Neural progenitor cell (in vitro differentiated cells): ENCODE results near the gene GLS. TPM values are rescaled to one million over a fixed set of nuclear protein-coding genes. Genes with fewer than 3 reads are reported as not detected.

Experiments used
- DNase-seq: peaks from one replicate; pipeline ENCODE4 v3.0.0-alpha.2; 2016; ENCODE audit warnings: low spot score
- H2AFZ ChIP-seq: fragments of 200-600 bp; sonication (generic); replicated peaks from 2 replicates; pipeline ENCODE4 v1.6.1; 2016; ENCODE audit warnings: antibody characterized with exemption
- H3F3A ChIP-seq: fragments of 200-600 bp; sonication (generic); 2 replicates; pipeline ENCODE4 v1.6.1; 2016; ENCODE audit warnings: antibody characterized with exemption, low read depth
- H3K27ac ChIP-seq: fragments of 200-600 bp; sonication (generic); 2 replicates; pipeline ENCODE4 v1.5.1; 2016; ENCODE audit warnings: mild to moderate bottlenecking
- H3K27me3 ChIP-seq: fragments of 200-600 bp; sonication (generic); 2 replicates; pipeline ENCODE4 v1.6.1; 2016; ENCODE audit warnings: mild to moderate bottlenecking, moderate library complexity
- H3K36me3 ChIP-seq: fragments of 200-600 bp; sonication (generic); 2 replicates; pipeline ENCODE4 v1.5.1; 2016
- H3K4me1 ChIP-seq: fragments of 200-600 bp; sonication (generic); 2 replicates; pipeline ENCODE4 v1.6.1; 2016; ENCODE audit warnings: mixed run types
- H3K4me2 ChIP-seq: fragments of 200-600 bp; sonication (generic); 2 replicates; pipeline ENCODE4 v1.6.1; 2016
- H3K4me3 ChIP-seq: fragments of 200-600 bp; sonication (generic); 2 replicates; pipeline ENCODE4 v1.5.1; 2016
- H3K79me2 ChIP-seq: fragments of 200-600 bp; sonication (generic); 2 replicates; pipeline ENCODE4 v1.6.1; 2016; ENCODE audit warnings: low read depth
- H3K9ac ChIP-seq: fragments of 200-600 bp; sonication (generic); 2 replicates; pipeline ENCODE4 v1.6.1; 2016
- H3K9me3 ChIP-seq: fragments of 200-600 bp; sonication (generic); 2 replicates; pipeline ENCODE4 v1.5.1; 2016; ENCODE audit warnings: low read depth
- H4K20me1 ChIP-seq: fragments of 200-600 bp; sonication (generic); 2 replicates; pipeline ENCODE4 v1.6.1; 2016; ENCODE audit warnings: low read depth
- H3K27ac Mint-ChIP-seq: 3 replicates; pipeline ENCODE4 v1.8.0; 2021; ENCODE audit warnings: mixed read lengths
- H3K27me3 Mint-ChIP-seq: 2 replicates; pipeline ENCODE4 v1.8.0; 2022; ENCODE audit warnings: low read depth, mild to moderate bottlenecking, inconsistent platforms, moderate library complexity, mixed read lengths; ENCODE audit not compliant: insufficient read depth
- H3K36me3 Mint-ChIP-seq: 3 replicates; pipeline ENCODE4 v1.8.0; 2021; ENCODE audit warnings: mixed read lengths
- H3K4me1 Mint-ChIP-seq: 3 replicates; pipeline ENCODE4 v1.8.0; 2021; ENCODE audit warnings: mixed read lengths
- H3K4me3 Mint-ChIP-seq: 3 replicates; pipeline ENCODE4 v1.8.0; 2021; ENCODE audit warnings: mild to moderate bottlenecking, moderate library complexity, mixed read lengths
- H3K9me3 Mint-ChIP-seq: 3 replicates; pipeline ENCODE4 v1.8.0; 2020; ENCODE audit warnings: mixed read lengths
- CTCF ChIP-seq: fragments of 200-600 bp; sonication (generic); IDR thresholded peaks from 2 replicates; pipeline ENCODE4 v1.5.1; 2017; ENCODE audit warnings: antibody characterized with exemption, mild to moderate bottlenecking
- EZH2 ChIP-seq: fragments of 200-600 bp; sonication (generic); IDR thresholded peaks from 2 replicates; pipeline ENCODE4 v1.6.1; 2017; ENCODE audit warnings: antibody characterized with exemption, mild to moderate bottlenecking, moderate library complexity
- EZH2phosphoT487 ChIP-seq: fragments of 200-600 bp; sonication (generic); IDR thresholded peaks from 2 replicates; pipeline ENCODE4 v1.6.1; 2017; ENCODE audit warnings: antibody characterized with exemption
- total RNA-seq: library from RNA; depleted of rRNA; stranded (reverse); fragments of >200 nt; gene quantifications from 2 replicates; pipeline ENCODE4 v1.2.3, GENCODE V29; 2015; ENCODE audit warnings: low replicate concordance

GLS gene
- total RNA-seq, 1 donor from 2014 or later, result 54.0 TPM

- H3K4me1 ChIP-seq, result no peaks in the 10 kb centered on the region
- H3K4me2 ChIP-seq, result no peak overlapping the region
- Mint-ChIP-seq H3K4me3 (no peak overlapping the region), H3K27ac (no peak overlapping the region), H3K27me3 (no peaks in the 10 kb centered on the region), H3K9me3 (no peaks in the 10 kb centered on the region), H3K36me3 (peaks cover 1% of the 10 kb centered on the region), H3K4me1 (no peaks in the 10 kb centered on the region)
- no peaks in the 10 kb centered on the region for H4K20me1 ChIP-seq
- no peaks in the 10 kb centered on the region for H3F3A ChIP-seq
- H3K27me3 ChIP-seq, result no peaks in the 10 kb centered on the region
- no peak overlapping the region for H2AFZ ChIP-seq
- TF ChIP-seq CTCF (no peak), EZH2 (no peak), EZH2phosphoT487 (no peak)
- H3K36me3 ChIP-seq, result peaks cover 9% of the 10 kb centered on the region
- H3K79me2 ChIP-seq, result no peaks in the 10 kb centered on the region
- no peak for DNase-seq
- no peaks in the 10 kb centered on the region for H3K9me3 ChIP-seq
- no peak overlapping the region for H3K4me3 ChIP-seq
- H3K27ac ChIP-seq, result no peak overlapping the region
- no peak overlapping the region for H3K9ac ChIP-seq
Measured at GRCh38 chr2:190910341-190911136, 29.9 kb downstream of the GLS start.

GRCh38 chr2:190911813-190912212 is 31.2 kb downstream of the GLS start:
- no peaks in the 10 kb centered on the region for H3K79me2 ChIP-seq

GRCh38 chr2:190912726-190913125 is 32.1 kb downstream of the GLS start:
- no peak overlapping the region for H3K4me3 ChIP-seq
- peaks cover 9% of the 10 kb centered on the region for H3K36me3 ChIP-seq
- no peak overlapping the region for H3K4me2 ChIP-seq
- no peaks in the 10 kb centered on the region for H3F3A ChIP-seq
- DNase-seq, result no peak
- H3K27ac Mint-ChIP-seq, result no peak overlapping the region
- no peaks in the 10 kb centered on the region for H3K27me3 ChIP-seq
- H3K27me3 Mint-ChIP-seq, result no peaks in the 10 kb centered on the region
- no peaks in the 10 kb centered on the region for H3K9me3 Mint-ChIP-seq
- H4K20me1 ChIP-seq, result no peaks in the 10 kb centered on the region
- H2AFZ ChIP-seq, result no peak overlapping the region
- H3K4me3 Mint-ChIP-seq, result no peak overlapping the region
- peaks cover 8% of the 10 kb centered on the region for H3K36me3 Mint-ChIP-seq
- no peaks in the 10 kb centered on the region for H3K4me1 ChIP-seq
- no peak for TF ChIP-seq EZH2phosphoT487
- no peak for TF ChIP-seq CTCF
- TF ChIP-seq EZH2, result no peak
- H3K27ac ChIP-seq, result no peak overlapping the region
- no peak overlapping the region for H3K9ac ChIP-seq
- H3K9me3 ChIP-seq, result no peaks in the 10 kb centered on the region
- no peaks in the 10 kb centered on the region for H3K79me2 ChIP-seq
- H3K4me1 Mint-ChIP-seq, result no peaks in the 10 kb centered on the region

More at GRCh38 chr2:190911813-190912212, 31.2 kb downstream of the GLS start:
- Histone ChIP-seq H3K9ac (no peak overlapping the region), H3F3A (no peaks in the 10 kb centered on the region), H3K36me3 (peaks cover 9% of the 10 kb centered on the region), H3K27me3 (no peaks in the 10 kb centered on the region), H3K9me3 (no peaks in the 10 kb centered on the region), H3K4me3 (no peak overlapping the region), H3K4me1 (no peaks in the 10 kb centered on the region), H4K20me1 (no peaks in the 10 kb centered on the region), H2AFZ (no peak overlapping the region), H3K4me2 (no peak overlapping the region), H3K27ac (no peak overlapping the region)
- H3K36me3 Mint-ChIP-seq, result peaks cover 2% of the 10 kb centered on the region
- H3K9me3 Mint-ChIP-seq, result no peaks in the 10 kb centered on the region
- no peak for TF ChIP-seq EZH2phosphoT487
- no peak for TF ChIP-seq CTCF
- no peak for TF ChIP-seq EZH2
- H3K4me1 Mint-ChIP-seq, result no peaks in the 10 kb centered on the region
- no peaks in the 10 kb centered on the region for H3K27me3 Mint-ChIP-seq
- H3K27ac Mint-ChIP-seq, result no peak overlapping the region
- no peak overlapping the region for H3K4me3 Mint-ChIP-seq
- no peak for DNase-seq
